Astrocyte (in vitro differentiated cells and primary cell): ENCODE data around the gene DUSP11. TPM values are rescaled to one million over a fixed set of nuclear protein-coding genes. Genes with fewer than 3 reads are reported as not detected.
"Not testable (repeated sequence)": the region's sequence is repeated elsewhere in the genome, so short reads cannot be mapped to it uniquely, and the experiment has no call there.

ENCODE experiments used
- DNase-seq: peaks from one replicate; pipeline ENCODE4 v3.0.0-alpha.2; 2010; ENCODE audit warnings: low read depth
- FAIRE-seq: peaks from 2 replicates; lab custom pipeline; 2011; peaks lifted over from hg19 to GRCh38; lab: Jason Lieb, UNC
- H2AFZ ChIP-seq: 2 replicates; pipeline ENCODE4 v1.6.0; 2012; ENCODE audit warnings: low read depth, low read length, inconsistent platforms
- H3K27ac ChIP-seq: 2 replicates; pipeline ENCODE4 v1.5.1; 2011; ENCODE audit warnings: low read depth, low read length, inconsistent platforms
- H3K27me3 ChIP-seq: 2 replicates; pipeline ENCODE4 v1.6.0; 2011; ENCODE audit warnings: low read length, inconsistent platforms; ENCODE audit not compliant: insufficient read depth
- H3K36me3 ChIP-seq: 2 replicates; pipeline ENCODE4 v1.5.1; 2011; ENCODE audit warnings: low read length, inconsistent platforms; ENCODE audit not compliant: insufficient read depth
- H3K4me1 ChIP-seq: 2 replicates; pipeline ENCODE4 v1.5.1; 2011; ENCODE audit warnings: low read length, inconsistent platforms; ENCODE audit not compliant: insufficient read depth
- H3K4me2 ChIP-seq: 2 replicates; pipeline ENCODE4 v1.6.0; 2012; ENCODE audit warnings: low read length, inconsistent platforms
- H3K4me3 ChIP-seq: 2 replicates; pipeline ENCODE4 v1.5.1; 2011; ENCODE audit warnings: low read depth, mild to moderate bottlenecking, low read length, inconsistent platforms; ENCODE audit not compliant: insufficient read depth
- H3K79me2 ChIP-seq: 2 replicates; pipeline ENCODE4 v1.6.0; 2012; ENCODE audit warnings: mild to moderate bottlenecking, low read length, inconsistent platforms; ENCODE audit not compliant: insufficient read depth
- H3K9ac ChIP-seq: 2 replicates; pipeline ENCODE4 v1.6.0; 2012; ENCODE audit warnings: mild to moderate bottlenecking, low read length, inconsistent platforms
- H3K9me3 ChIP-seq: 2 replicates; pipeline ENCODE4 v1.5.1; 2012; ENCODE audit warnings: low read depth, mild to moderate bottlenecking, low read length, inconsistent platforms; ENCODE audit not compliant: insufficient read depth
- H4K20me1 ChIP-seq: 2 replicates; pipeline ENCODE4 v1.6.0; 2012; ENCODE audit warnings: low read length, inconsistent platforms; ENCODE audit not compliant: insufficient read depth
- H3K27ac Mint-ChIP-seq: one replicate; pipeline ENCODE4 v1.8.0; 2021; ENCODE audit warnings: mild to moderate bottlenecking, mixed read lengths; ENCODE audit not compliant: unreplicated experiment
- H3K27me3 Mint-ChIP-seq: one replicate; pipeline ENCODE4 v1.8.0; 2021; ENCODE audit warnings: low read depth, mixed read lengths; ENCODE audit not compliant: unreplicated experiment
- H3K36me3 Mint-ChIP-seq: one replicate; pipeline ENCODE4 v1.8.0; 2021; ENCODE audit warnings: low read depth, mixed read lengths; ENCODE audit not compliant: unreplicated experiment
- H3K4me1 Mint-ChIP-seq: one replicate; pipeline ENCODE4 v1.8.0; 2021; ENCODE audit warnings: low read depth, mixed read lengths; ENCODE audit not compliant: unreplicated experiment
- H3K4me3 Mint-ChIP-seq: one replicate; pipeline ENCODE4 v1.8.0; 2021; ENCODE audit warnings: mild to moderate bottlenecking, moderate library complexity, mixed read lengths; ENCODE audit not compliant: unreplicated experiment
- H3K9me3 Mint-ChIP-seq: one replicate; pipeline ENCODE4 v1.8.0; 2021; ENCODE audit warnings: mild to moderate bottlenecking, mixed read lengths; ENCODE audit not compliant: unreplicated experiment
- EZH2 ChIP-seq: IDR thresholded peaks from 2 replicates; pipeline ENCODE4 v1.6.1; 2012; ENCODE audit warnings: mild to moderate bottlenecking, low read length, inconsistent platforms; ENCODE audit not compliant: insufficient read depth
- total RNA-seq: library from RNA; stranded (reverse); gene quantifications from 2 replicates; pipeline ENCODE4 v1.2.1, GENCODE V29; 2021
- TF ChIP-seq, protein P1 (sequence below): IDR thresholded peaks from 2 replicates; pipeline ENCODE4 v1.5.1; 2011; ENCODE audit warnings: low read depth, mild to moderate bottlenecking, inconsistent platforms, low read length, moderate library complexity; ENCODE audit not compliant: insufficient read depth

The DUSP11 gene
- total RNA-seq, 1 donor from 2014 or later, result 39.6 TPM

DNA sequence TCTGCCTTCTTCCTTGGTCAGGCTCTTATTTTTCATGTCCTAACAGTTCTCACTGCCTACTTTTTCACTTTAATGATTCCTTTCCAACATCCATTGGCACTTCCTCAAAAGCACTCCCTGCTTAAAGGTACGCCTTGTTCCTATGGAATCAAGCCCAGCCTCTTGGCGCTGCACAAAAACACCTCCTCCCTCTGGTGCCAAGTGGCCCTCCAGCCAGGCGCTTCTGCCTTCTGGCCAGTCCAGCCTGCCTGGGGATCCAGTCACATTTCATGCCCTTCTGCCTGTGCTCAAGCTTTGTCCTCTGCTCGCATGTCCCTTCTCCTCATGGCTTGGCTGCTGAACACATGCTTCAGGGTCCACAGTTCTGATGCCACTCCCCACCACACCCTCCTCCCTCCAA lies 49.1 kb downstream of the DUSP11 start:
- no peaks in the 10 kb centered on the region for H3K9me3 ChIP-seq
- H3K79me2 ChIP-seq, result peaks cover 7% of the 10 kb centered on the region
- no peak overlapping the region for H3K27ac ChIP-seq
- H3K9ac ChIP-seq, result no peak overlapping the region
- no peak for DNase-seq
- no peaks in the 10 kb centered on the region for H3K27me3 ChIP-seq
- H3K4me2 ChIP-seq, result no peak overlapping the region
- H3K4me3 ChIP-seq, result no peak overlapping the region
- TF ChIP-seq, protein P1, sequence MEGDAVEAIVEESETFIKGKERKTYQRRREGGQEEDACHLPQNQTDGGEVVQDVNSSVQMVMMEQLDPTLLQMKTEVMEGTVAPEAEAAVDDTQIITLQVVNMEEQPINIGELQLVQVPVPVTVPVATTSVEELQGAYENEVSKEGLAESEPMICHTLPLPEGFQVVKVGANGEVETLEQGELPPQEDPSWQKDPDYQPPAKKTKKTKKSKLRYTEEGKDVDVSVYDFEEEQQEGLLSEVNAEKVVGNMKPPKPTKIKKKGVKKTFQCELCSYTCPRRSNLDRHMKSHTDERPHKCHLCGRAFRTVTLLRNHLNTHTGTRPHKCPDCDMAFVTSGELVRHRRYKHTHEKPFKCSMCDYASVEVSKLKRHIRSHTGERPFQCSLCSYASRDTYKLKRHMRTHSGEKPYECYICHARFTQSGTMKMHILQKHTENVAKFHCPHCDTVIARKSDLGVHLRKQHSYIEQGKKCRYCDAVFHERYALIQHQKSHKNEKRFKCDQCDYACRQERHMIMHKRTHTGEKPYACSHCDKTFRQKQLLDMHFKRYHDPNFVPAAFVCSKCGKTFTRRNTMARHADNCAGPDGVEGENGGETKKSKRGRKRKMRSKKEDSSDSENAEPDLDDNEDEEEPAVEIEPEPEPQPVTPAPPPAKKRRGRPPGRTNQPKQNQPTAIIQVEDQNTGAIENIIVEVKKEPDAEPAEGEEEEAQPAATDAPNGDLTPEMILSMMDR, result no peak
- TF ChIP-seq EZH2, result no peak
- H3K4me1 Mint-ChIP-seq, result no peaks in the 10 kb centered on the region
- no peaks in the 10 kb centered on the region for H3K4me1 ChIP-seq
- no peak overlapping the region for H3K27ac Mint-ChIP-seq
- FAIRE-seq, result no peak
- H3K9me3 Mint-ChIP-seq, result no peaks in the 10 kb centered on the region
- H4K20me1 ChIP-seq, result no peaks in the 10 kb centered on the region
- H3K36me3 Mint-ChIP-seq, result peaks cover 11% of the 10 kb centered on the region
- H2AFZ ChIP-seq, result no peak overlapping the region
- H3K4me3 Mint-ChIP-seq, result no peak overlapping the region
- H3K36me3 ChIP-seq, result peaks cover 23% of the 10 kb centered on the region
- H3K27me3 Mint-ChIP-seq, result no peaks in the 10 kb centered on the region

DNA sequence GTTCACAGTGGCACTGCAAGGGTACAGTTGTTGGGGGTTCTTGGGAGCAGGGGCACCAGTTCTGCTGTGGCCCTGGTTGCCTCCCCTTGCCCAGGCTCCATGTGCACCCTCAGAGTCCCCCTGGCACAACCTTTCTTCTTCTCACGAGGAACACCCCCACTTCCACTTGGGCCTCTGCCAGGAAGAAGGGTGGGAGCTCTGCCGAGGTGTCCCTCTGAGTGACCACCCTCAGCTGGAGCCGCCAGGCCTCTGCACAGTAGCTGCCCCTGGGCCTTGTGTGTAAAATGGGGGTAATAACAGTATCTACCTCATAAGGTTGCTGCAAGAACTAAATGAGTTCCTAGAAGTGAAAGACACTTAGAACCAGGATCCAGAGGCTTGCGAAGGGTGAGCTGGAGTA lies 51.2 kb downstream of the DUSP11 start:
- Mint-ChIP-seq H3K9me3 (peaks cover under 1% of the 10 kb centered on the region), H3K27me3 (no peaks in the 10 kb centered on the region), H3K4me1 (no peaks in the 10 kb centered on the region), H3K36me3 (peaks cover 9% of the 10 kb centered on the region), H3K27ac (no peak overlapping the region), H3K4me3 (no peak overlapping the region)
- Histone ChIP-seq H4K20me1 (no peaks in the 10 kb centered on the region), H3K4me1 (no peaks in the 10 kb centered on the region), H3K27ac (no peak overlapping the region), H3K4me2 (no peak overlapping the region), H3K79me2 (no peaks in the 10 kb centered on the region), H2AFZ (no peak overlapping the region), H3K4me3 (no peak overlapping the region), H3K9ac (no peak overlapping the region), H3K36me3 (peaks cover 20% of the 10 kb centered on the region), H3K9me3 (no peaks in the 10 kb centered on the region), H3K27me3 (no peaks in the 10 kb centered on the region)
- no peak for DNase-seq
- TF ChIP-seq, protein P1, result no peak
- no peak for TF ChIP-seq EZH2
- no peak for FAIRE-seq

DNA sequence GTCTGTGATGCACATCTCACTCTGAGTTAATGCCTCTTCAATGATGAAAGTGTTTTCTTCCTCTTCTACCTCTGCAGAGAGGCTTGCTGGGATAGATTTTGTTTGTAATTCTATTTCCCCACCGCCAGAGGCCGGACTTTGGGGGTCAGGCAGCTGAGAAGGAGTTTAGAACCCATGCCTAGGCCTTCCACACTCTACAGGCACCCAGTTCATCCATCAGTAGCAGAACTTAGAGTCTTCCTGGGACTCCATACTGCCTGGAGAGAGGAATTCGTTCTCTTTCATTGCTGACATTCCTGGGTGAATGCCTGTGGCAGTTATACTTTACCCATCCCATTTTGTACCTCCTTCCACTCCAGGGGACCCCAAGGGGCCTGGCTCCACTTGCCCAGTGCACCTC lies 51.9 kb downstream of the DUSP11 start:
- Histone ChIP-seq H3K9ac (no peak overlapping the region), H3K36me3 (peaks cover 19% of the 10 kb centered on the region), H2AFZ (no peak overlapping the region), H3K4me1 (no peaks in the 10 kb centered on the region), H3K4me2 (no peak overlapping the region), H3K9me3 (no peaks in the 10 kb centered on the region), H4K20me1 (no peaks in the 10 kb centered on the region), H3K79me2 (no peaks in the 10 kb centered on the region), H3K27me3 (no peaks in the 10 kb centered on the region), H3K4me3 (no peak overlapping the region), H3K27ac (no peak overlapping the region)
- Mint-ChIP-seq H3K4me1 (no peaks in the 10 kb centered on the region), H3K9me3 (peaks cover 5% of the 10 kb centered on the region), H3K36me3 (peaks cover 11% of the 10 kb centered on the region), H3K27me3 (no peaks in the 10 kb centered on the region), H3K27ac (no peak overlapping the region), H3K4me3 (no peak overlapping the region)
- TF ChIP-seq, protein P1, result no peak
- no peak for TF ChIP-seq EZH2
- FAIRE-seq (no peak), DNase-seq (no peak)

DNA sequence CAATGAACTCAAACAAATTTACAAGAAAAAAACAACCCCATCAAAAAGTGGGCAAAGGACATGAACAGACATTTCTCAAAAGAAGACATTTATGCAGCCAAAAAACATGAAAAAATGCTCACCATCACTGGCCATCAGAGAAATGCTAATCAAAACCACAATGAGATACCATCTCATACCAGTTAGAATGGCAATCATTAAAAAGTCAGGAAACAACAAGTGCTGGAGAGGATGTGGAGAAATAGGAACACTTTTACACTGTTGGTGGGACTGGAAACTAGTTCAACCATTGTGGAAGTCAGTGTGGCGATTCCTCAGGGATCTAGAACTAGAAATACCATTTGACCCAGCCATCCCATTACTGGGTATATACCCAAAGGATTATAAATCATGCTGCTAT lies 53.2 kb downstream of the DUSP11 start:
- H3K4me3 ChIP-seq, H2AFZ ChIP-seq, H3K27ac Mint-ChIP-seq, H3K9me3 ChIP-seq, H3K36me3 ChIP-seq, H3K4me2 ChIP-seq, FAIRE-seq, H3K36me3 Mint-ChIP-seq, H3K27ac ChIP-seq, H3K9ac ChIP-seq, H3K4me1 ChIP-seq, H3K4me1 Mint-ChIP-seq, H3K4me3 Mint-ChIP-seq, DNase-seq, H3K27me3 ChIP-seq, H3K27me3 Mint-ChIP-seq, H3K79me2 ChIP-seq, H3K9me3 Mint-ChIP-seq, H4K20me1 ChIP-seq: not testable (repeated sequence)
